Measurements from ENCODE around the gene JKAMP.

The JKAMP gene

DNA sequence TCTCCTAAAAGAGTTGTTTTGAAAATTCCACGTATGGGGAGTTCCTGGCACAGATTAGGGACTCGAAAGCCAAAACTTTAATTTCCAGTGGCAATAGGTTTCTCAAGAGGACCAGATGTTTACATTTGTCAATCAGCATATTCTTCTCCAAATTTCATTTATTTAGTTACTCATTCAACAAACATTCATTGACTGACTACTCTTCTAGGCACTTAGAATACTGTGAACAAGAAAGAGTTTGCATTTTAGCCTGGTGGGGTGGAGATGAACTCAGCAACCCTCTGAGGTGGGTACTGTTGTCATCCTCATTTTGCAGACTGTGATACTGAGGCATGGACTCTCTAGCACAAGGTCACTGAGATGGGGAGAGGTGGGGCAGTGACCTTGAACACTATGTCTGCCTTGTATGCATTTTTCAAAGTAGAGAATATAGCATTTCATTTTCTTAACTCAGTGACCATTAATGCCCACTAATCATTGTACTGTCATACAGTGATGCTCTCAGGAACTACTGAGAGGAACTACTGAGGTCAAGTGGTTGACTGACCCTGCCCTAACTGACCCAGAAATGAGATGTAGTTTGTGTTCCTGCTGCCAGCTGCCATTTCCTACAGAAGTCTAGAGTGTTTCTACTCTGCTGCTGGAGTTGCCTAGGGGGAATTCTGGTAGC lies 2.3 kb upstream of the JKAMP start:
- DNase-seq: no peak

DNA sequence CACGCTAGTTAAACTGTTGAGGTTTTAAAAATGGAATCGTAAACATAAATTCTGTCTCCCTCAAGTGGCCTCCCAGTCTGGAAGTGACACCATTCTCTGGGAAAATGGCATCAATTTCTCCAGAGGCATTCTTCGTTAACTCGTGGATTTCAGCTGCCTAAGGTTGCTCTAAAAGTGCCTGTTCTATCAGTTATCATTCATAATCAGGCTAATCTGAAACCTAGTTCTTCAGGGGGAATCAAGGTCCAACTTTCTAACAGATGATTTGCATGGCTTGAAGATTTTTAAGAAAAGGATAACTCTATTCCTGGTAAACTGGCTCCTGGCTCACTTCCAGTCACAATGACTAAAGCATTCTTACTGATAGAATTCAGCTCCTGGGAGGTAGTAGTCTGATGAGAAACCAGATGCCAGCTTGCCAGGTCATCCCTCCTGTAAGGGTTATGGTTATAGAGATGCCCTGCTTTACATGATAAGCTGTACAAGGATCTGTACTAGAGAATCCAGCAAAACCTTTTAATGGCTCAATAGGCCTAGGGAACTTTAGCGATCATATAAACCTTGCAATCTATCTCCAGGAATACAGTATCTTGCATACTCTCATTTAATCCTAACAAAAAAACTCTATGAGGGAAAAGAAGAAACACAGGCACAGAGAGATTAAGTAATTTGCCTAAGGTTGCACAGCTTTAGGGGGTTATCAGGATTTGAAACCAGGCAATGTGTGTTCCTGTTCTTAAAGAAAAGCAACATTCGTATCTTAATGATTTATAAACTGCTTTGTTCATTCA lies 1.6 kb upstream of the JKAMP start:
- DNase-seq: no peak

DNA sequence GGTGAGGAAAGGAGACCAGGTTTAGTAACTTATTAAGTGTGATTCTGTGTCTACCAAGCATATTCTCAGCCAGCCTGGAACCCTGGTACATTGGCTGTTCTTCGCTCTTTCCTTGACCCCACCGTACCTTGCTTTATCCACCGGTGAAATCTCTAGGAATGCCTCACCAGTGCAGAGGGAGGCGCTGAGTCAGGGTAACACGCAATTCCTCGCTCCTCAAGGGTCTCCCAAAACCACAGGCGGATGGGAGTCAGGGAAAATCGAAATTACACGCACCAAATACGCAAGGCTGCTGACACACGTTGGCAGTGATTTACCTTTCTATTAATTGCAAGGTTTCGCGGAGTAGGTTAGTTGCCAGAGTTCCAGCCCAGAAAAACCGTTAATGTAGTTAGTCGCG lies 954 bp upstream of the JKAMP start:
- DNase-seq: no peak

DNA sequence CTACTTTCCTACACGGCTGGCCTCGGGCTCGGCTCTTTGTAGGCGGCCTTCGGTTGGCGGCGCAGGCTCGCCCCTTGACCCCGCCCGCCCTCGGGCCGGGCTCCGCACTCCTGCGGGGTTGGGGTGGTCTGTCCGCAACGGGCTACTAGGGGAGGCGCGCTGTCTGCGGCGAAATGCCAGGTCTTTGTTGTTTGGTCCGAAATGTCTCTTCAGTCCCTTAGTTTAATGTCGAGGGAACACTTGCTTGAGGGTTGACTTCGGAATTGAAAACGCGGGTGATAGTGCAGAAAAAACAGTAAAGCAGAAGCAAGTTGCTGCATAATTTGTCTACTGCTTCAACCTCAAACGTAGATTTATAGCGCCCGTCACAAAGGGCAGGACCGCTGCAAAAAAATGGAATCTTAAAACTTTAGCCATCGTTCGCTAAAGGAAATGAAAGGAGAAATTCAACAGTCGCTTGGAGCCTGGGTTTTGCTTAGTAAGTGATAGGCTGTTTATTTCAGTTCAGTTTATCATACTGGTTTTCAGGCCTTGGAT lies 390 bp downstream of the JKAMP start:
- DNase-seq: no peak

DNA sequence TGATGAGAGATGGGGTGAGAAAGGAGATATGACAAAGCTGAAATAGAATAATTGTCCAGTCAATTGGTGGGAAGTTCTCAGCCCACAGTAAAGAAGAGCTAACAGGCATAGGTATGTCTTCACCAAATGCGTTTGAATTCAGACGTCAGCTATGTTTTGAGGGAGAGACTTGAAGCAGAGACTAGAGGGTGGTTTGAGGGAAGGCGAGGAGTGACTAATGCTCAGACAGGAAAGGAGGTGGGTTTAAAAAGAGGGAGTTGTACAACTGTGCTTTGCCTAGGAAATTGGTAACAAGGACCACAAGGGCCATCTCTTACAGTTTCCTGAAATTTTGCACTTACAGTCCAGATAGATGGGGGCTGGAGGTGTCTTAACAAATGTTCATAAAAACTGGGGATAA lies 6.4 kb downstream of the JKAMP start:
- DNase-seq: no peak

DNA sequence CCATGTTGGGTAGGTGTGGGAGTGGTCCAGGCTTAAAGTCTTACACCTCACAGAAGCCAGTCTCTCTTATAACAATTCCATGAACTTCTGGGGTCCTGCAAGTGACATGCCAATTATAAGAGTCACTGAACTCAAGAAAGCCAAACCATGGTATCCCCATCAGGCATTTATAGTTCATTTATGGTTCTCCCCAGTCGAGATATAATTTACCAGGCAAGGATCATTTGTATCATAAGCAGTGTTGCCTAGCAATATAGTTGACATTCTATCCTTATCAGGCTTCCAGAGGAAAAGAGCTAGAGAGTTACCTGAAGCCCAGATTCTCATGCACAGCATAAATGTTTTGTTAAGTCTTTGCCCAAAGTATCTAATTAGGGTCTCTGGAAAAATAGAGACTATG lies 8.1 kb downstream of the JKAMP start:
- DNase-seq: no peak

DNA sequence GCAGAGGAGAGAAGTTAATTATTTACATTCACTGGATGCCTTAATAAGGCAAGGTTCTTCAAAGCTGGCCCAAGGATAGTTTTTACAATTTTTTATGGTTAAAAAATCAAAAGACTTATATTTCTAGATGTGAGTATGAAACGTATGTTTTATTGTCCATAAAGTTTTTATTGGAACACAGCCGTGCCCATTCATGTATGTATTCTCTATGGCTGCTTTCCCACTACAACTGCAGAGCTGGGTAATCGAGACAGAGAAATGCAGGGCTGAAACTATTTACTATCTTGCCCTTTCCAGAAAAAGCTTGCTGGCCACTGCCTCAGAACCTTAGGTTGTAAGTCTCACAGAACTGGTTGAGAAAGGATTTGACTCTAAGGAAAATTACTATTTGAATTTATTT lies 16.4 kb downstream of the JKAMP start:
- no peak for DNase-seq

DNA sequence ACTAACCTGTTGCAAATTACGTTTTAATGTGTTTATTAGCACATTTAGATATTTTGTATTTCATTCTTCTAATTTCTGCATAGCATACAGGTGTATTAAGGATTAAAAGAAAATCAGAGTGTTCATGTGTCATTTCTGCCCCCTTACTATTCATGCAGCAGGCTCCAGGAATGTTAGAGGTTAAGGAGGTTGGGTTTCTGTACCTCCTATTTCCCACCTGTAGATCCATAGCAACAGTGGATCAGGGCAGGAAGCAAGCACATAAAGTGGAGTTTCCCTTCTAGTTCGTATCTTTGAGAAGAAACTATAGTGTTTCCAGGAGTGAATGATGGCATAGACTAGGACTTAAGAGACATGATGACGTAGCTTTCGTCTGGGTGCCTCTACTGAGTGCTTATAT lies 18.9 kb downstream of the JKAMP start:
- no peak for DNase-seq

DNA sequence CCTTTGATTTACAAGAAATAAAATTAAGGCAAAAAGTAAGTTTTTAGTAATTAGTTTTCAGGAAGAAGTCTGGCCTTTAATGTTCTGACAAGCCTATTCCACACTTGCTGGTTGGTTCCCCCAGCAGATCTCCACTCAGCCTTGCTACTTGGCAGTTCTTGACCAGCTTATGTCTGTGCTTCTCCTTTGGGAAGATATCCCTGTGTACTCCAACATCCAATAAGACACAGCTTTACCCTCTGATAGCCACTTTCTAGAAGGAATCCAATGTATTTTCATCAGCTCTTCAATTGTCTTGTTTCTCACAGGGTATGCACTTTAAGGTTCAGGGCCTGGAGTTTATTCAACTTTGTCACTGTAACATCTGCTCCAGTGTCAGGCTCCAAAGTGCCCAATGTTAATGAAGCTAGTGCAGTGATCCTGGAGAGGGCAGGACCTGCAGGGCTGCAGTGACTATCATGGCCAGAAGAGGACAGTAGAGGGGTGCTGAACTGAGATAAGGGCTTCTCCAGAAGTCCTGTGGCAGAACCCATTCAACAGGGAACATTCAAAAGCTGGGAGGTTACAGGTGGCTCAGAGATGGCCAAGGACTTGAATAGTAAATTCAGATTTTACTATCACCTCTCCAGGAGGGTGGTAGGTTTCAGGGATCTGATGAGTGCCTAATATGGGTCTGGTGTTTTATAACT lies 22.9 kb downstream of the JKAMP start:
- peak; percentile 67 for DNase-seq

DNA sequence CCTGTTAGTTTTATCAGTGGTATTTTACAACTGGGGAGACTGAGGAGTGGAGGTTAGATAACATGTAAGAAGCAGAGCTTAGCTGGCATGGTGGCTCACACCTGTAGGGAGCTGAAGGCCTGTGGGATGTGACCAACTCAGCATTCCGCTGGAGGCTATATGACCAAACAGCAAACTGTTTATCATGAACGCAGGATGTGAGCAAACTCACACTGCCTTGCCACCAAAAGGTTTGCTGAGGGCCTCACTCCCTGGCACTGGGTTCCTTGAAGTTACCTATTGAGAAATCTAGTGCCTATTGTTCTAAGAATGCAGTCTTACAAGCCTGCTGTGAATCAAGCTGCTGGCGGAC lies 23.4 kb downstream of the JKAMP start:
- no peak for DNase-seq

DNA sequence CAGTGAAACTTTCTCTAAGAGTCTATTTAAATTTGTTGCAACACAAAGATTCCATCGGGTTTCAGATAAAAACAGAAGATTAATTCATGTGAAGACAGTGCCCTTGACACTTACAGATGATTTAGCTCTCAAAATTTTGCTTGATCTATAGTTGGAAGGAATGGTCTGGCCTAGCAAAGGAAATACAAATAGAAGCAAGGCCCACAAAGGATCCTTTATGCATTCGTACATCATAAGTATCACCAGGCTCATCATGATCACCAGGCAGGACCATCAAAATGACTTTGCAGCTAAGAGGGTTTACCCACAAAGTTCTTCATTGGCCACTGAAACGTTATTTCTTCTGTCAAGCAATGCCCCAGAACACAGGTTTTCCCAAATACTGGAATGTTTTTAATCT lies 24.8 kb downstream of the JKAMP start:
- DNase-seq: no peak

DNA sequence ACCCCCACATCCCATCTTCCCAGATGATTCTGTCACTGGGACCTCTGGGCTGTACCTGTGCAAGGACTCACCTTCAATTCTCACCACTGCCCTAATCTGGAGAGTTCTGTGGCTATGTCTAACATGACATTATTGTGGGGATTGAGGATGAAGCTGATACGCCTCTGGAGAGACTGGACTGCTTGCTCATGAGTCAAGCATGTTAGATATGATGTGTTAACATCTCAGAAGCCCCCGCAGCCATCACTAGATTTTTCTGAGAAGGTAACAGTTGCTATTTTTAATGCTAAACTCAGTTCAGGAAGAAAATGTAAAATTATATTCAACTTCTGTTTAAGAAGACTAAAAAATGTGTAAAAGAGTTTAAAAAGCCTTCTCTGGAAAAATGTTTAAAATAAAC lies 25.7 kb downstream of the JKAMP start:
- DNase-seq: no peak

DNA sequence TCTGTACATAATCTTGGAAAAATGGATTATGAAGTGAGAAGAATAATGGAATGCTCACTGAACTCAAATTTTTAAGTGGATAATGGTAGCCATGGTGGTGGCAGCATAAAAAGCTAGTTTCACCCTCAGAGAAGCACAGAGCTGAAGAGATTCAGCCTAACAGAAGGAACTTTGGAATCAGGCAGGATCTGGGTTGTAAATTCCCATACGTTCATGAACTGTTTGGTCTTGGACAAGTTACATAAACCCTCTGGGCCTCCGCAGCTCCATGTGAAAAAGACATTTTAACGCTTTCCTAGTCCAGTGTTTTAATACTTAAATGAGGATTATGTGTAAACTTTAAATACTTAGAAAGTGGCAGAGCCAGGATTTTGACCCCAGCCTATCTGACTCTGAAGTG lies 26.6 kb downstream of the JKAMP start:
- DNase-seq: no peak

DNA sequence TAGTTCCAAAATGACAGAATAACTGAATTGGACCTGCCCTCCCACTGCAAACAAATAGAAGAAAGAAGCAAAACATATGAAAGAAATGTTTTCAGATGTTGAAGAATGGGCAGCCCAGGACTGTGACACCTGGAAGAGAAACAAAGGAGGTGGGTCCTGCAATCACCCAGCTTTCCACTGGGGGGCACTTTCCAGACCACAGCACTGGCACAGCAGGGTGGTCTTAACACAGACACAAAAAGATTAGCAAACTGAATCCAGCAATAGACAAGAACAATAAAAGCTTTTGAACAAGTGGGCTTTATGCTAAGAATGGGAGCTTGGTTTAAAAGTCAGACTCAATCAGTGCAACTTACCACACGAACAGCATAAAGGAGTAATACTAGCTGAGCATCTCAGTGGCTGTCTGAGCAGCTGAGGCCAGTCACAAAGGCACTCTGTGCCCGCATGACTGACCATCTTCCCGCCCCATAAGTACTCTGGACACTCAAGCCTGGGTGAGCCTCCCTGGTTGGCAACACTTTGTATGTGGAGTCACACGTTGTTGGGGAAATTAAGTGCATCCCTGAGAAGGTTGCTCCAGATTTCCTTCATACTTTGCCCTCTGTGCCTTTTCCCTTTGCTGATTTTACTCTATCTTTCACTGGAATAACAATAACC lies 27.7 kb downstream of the JKAMP start:
- peak; percentile 15 for DNase-seq

DNA sequence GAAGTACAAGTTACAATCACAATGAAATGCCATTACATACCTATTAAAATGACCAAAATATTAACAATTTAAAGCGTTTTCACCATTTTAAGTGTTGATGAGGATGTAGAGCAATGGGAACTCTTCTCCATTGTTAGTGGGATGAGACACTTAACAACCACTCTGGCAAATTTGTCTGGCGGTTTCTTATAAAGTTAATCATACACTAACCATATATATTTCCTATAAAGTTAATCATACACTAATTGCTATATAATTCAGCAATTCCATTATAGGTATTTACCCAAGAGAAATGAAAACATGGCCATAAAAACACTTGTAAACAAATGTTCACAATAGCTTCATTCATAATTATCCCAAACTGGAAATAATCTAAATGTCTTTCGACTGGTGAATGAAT lies 35.9 kb downstream of the JKAMP start:
- no peak for DNase-seq

DNA sequence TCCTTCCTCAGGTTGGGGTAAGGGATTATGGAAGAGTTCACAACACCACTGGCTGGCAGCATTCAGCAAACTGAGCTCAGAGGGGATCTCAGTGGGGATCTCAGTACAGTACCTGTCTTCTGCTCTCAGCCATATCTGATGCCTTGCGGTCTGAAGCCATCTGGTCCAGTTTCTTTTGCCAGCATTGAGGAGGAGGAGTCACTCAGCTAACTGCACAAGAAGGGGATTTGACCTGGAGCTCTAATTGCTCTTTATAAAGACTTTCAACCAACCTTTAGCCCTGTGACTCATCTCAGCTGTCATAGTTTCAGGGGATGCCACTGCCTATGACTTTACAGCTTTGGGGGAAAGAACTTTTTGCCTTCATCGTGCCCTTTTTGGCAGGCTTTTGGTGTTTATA lies 44.9 kb downstream of the JKAMP start:
- no peak for DNase-seq

DNA sequence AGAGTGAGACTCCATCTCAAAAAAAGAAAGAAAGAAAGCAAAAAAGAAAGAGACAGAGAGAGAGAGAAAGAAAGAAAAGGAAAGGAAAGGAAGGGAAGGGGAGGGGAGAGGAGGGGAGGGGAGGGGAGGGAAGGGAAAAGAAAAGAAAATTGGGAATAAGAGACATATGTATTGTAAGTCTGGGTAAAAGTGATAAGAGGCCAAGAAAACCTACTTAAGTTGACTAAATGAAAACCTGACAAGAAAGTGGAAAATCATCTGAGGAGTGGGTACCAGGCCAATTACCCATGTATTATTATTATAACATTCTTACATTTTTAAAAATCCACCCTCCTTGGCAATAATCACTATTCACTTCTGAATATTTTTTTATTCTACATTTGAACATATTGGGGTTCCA lies 46.0 kb downstream of the JKAMP start:
- no peak for DNase-seq

DNA sequence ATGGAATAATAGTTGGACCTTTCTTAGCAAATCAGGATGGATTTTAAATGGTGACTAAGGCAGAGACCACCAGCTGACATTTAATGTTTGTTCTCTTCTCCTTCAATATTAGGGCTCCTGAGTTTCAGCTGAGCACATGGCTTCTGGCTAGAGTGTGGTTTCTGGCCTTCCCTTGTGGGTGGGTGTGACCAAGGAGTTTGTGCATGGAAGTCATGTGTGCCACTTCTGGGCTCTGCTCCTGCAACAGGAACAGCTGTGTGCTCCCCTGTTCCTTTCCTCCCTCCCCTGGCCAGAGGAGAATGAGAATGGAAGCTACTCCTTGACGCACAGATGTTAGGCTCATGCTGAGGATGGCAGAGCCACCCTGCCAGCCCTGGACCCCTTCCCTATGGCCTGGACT lies 48.1 kb downstream of the JKAMP start:
- DNase-seq: no peak

DNA sequence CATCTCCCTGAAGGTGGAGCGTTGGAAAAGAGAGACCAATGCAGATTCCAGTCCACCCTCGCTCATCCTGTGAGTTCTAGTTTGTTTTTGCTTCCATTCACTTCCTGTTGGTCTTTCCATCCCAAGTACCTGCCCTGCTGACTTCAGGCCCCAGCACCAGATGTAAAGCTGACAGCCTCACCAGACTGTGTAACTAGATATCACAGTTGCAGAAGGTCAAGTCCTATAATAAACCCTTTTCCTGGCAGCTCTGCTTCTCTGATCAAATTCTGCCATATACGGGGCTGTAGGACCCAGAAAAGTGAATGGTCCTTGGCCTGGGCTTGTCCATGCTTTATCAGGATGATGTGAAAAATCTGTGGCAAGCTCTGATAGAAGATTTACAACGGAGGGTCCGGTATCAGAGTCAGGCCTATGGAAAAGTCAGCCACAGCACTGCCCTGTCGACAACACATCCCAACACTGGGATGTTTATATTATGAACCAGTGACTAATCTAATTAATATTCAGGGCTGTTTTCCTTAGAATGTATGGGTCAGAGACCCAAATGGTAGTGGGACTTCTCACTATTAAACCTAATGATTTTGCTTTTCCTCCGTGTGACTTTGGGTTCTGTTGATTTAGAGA lies 50.2 kb downstream of the JKAMP start:
- no peak for DNase-seq

DNA sequence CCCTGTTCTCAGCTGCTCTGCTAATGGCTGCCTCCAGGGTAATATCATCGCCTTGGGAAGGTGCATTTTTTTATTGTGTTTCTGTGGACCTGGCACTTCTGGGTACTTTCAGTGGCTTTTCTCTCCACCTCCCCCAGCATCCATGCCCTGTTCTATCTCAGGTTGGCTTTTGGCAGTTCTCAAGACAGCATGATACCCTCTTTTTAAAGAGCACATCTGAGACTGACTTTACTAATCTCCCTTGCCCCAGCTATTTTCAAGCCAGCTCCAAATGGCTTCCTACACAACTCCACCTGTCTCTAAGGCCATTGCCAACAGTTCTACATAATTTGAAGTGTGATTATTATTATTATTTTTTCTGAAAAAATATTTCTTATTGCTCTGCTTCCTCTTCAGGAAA lies 53.2 kb downstream of the JKAMP start:
- DNase-seq: no peak

DNA sequence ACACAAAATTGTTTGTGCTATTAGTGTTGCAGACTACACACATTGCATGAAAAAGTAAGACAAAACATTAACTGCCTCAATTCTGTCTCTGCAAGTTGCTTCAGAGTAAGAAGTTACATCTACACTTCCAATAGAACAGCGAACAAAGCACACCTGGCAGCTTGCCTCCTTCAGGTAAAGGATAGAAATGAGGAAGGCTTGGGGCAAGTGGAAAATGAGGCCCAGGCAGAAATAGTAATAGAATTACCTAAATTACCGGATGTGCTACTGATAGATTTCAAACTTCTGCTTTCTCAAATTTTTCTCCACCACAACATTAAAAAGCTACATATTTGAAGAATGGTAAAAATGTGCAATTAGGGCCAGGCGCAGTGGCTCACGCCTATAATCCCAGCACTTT lies 54.6 kb downstream of the JKAMP start:
- no peak for DNase-seq

DNA sequence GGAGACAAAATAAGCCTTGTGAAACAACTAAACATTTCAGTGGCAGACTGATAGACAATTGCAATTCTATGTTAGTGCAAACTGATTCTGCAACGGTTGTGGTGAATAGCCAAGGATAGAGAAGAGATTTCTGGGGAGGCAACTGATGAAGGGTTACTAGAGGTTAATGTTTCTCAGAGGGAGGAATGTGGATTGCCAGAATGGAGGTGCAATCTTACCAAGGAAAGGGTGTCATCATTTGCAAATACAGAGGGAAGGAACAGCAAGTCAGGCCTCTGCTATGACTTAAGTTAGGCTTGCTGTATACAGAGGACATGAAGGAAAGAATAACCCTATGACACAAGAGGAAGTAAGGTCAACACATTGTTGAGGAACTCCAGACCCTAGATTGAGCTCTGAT lies 56.5 kb downstream of the JKAMP start:
- DNase-seq: no peak

DNA sequence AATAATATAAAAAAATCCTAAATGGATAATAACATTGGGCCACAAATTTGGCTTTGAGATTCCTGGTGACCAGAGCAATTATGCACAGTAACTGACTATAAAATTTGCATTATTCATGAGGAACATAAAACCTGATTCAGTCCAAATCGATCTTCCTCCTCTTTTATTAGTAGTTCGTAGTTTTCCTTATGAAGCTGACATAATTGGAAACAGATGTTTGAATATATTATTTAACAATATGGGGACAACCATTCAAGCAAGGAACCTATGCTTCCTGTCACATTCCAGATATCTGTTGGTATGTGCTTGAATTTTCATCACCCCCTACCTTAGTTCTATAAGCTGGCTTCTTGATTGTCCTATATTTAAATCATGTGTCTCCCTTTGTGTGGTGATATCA lies 57.4 kb downstream of the JKAMP start:
- no peak for DNase-seq
